ENCODE data around the gene DHRSX.

DNA sequence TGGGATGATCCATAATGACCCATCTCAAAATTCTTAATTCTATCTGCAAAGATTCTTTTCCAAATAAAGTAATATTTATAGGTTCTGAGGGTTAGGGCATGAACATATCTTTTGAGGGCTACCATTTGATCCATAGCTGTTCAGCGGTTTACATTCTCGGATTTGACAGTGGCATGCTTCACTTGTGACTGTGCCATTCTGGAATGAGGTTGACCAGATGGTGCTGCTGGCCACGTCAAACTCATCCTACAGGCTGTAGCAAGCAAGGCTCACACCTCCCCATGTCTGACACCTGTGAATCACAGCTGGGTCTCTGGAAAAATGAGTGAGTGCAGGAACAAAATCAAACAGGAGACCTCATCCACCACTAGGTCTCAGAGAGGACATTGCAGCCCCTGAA, 280.5 kb downstream of the DHRSX start:
- TF ChIP-seq, protein P1, sequence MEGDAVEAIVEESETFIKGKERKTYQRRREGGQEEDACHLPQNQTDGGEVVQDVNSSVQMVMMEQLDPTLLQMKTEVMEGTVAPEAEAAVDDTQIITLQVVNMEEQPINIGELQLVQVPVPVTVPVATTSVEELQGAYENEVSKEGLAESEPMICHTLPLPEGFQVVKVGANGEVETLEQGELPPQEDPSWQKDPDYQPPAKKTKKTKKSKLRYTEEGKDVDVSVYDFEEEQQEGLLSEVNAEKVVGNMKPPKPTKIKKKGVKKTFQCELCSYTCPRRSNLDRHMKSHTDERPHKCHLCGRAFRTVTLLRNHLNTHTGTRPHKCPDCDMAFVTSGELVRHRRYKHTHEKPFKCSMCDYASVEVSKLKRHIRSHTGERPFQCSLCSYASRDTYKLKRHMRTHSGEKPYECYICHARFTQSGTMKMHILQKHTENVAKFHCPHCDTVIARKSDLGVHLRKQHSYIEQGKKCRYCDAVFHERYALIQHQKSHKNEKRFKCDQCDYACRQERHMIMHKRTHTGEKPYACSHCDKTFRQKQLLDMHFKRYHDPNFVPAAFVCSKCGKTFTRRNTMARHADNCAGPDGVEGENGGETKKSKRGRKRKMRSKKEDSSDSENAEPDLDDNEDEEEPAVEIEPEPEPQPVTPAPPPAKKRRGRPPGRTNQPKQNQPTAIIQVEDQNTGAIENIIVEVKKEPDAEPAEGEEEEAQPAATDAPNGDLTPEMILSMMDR (IDR thresholded peaks at IDR 0.05; ENCODE audit: poor library complexity, severe bottlenecking): no peak
- TF ChIP-seq EP300 (conservative IDR thresholded peaks at IDR 0.05; ENCODE audit: poor library complexity, severe bottlenecking) (no peak), RAD21 (conservative IDR thresholded peaks at IDR 0.05) (no peak), SMC3 (conservative IDR thresholded peaks at IDR 0.05; ENCODE audit: poor library complexity) (no peak)
- TF ChIP-seq, protein P2, sequence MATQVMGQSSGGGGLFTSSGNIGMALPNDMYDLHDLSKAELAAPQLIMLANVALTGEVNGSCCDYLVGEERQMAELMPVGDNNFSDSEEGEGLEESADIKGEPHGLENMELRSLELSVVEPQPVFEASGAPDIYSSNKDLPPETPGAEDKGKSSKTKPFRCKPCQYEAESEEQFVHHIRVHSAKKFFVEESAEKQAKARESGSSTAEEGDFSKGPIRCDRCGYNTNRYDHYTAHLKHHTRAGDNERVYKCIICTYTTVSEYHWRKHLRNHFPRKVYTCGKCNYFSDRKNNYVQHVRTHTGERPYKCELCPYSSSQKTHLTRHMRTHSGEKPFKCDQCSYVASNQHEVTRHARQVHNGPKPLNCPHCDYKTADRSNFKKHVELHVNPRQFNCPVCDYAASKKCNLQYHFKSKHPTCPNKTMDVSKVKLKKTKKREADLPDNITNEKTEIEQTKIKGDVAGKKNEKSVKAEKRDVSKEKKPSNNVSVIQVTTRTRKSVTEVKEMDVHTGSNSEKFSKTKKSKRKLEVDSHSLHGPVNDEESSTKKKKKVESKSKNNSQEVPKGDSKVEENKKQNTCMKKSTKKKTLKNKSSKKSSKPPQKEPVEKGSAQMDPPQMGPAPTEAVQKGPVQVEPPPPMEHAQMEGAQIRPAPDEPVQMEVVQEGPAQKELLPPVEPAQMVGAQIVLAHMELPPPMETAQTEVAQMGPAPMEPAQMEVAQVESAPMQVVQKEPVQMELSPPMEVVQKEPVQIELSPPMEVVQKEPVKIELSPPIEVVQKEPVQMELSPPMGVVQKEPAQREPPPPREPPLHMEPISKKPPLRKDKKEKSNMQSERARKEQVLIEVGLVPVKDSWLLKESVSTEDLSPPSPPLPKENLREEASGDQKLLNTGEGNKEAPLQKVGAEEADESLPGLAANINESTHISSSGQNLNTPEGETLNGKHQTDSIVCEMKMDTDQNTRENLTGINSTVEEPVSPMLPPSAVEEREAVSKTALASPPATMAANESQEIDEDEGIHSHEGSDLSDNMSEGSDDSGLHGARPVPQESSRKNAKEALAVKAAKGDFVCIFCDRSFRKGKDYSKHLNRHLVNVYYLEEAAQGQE (IDR thresholded peaks at IDR 0.05; ENCODE audit: borderline replicate concordance): no peak

Data from neural cell (in vitro differentiated cells).